C4-2B (cell line): ENCODE data around the gene DET1.

Source experiments
- H3K27ac ChIP-seq: fragments of 450-650 bp; 2 replicates; pipeline ENCODE4 v1.5.1; 2017
- ZFX ChIP-seq: fragments of 450-650 bp; IDR thresholded peaks from 2 replicates; pipeline ENCODE4 v1.6.1; 2017
- TF ChIP-seq, protein P1 (sequence below): fragments of 450-650 bp; conservative IDR thresholded peaks from 2 replicates; pipeline ENCODE4 v1.5.1; 2017; ENCODE audit warnings: mild to moderate bottlenecking

The DET1 gene

DNA sequence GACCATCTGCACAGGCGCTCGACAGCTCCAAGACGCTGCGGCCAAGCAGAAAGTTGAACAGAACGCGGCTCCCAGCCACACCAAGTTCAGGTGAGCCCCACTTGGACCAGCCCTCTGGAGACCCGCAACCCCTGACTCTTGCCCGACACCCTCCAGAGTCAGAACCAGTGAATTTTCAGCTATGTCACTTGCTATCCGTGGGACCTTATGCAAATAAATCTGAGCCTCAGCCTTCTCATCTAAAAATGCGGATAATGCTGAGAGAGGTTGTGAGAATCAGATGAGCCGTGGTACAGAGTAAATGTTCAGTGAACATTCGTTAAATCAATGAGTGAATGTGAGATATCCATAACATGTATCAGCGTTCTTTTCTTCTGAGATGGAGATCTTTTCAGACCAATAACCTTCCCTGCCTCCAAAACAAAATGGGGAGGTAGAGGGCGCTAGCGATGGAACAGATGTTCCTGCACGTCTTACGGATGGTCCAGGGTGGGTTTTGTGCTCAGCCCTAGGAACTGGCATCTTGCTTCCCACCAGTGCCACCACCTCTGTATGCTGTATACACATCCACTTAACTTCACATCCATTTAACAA lies 78.4 kb downstream of the DET1 start:
- TF ChIP-seq, protein P1, sequence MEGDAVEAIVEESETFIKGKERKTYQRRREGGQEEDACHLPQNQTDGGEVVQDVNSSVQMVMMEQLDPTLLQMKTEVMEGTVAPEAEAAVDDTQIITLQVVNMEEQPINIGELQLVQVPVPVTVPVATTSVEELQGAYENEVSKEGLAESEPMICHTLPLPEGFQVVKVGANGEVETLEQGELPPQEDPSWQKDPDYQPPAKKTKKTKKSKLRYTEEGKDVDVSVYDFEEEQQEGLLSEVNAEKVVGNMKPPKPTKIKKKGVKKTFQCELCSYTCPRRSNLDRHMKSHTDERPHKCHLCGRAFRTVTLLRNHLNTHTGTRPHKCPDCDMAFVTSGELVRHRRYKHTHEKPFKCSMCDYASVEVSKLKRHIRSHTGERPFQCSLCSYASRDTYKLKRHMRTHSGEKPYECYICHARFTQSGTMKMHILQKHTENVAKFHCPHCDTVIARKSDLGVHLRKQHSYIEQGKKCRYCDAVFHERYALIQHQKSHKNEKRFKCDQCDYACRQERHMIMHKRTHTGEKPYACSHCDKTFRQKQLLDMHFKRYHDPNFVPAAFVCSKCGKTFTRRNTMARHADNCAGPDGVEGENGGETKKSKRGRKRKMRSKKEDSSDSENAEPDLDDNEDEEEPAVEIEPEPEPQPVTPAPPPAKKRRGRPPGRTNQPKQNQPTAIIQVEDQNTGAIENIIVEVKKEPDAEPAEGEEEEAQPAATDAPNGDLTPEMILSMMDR: peak; percentile 65
- TF ChIP-seq ZFX: no peak
- H3K27ac ChIP-seq: peak overlapping the region; percentile 87

GRCh38 chr15:88467073-88467934 lies 79.2 kb downstream of the DET1 start, which contains the start of the genes MRPL46 and MRPS11:
Gene MRPL46 (minus strand): TSS chr15:88467388. CDS start chr15:88467377, 11 bp downstream.
Gene MRPS11 (plus strand): TSS chr15:88467708. CDS start chr15:88467718, 10 bp downstream.
- TF ChIP-seq, protein P1: no peak
- TF ChIP-seq ZFX: peak; percentile 60; the same call in 1 of the 2 replicates
- H3K27ac ChIP-seq: peak within 1 kb of the TSS; percentile 87

DNA sequence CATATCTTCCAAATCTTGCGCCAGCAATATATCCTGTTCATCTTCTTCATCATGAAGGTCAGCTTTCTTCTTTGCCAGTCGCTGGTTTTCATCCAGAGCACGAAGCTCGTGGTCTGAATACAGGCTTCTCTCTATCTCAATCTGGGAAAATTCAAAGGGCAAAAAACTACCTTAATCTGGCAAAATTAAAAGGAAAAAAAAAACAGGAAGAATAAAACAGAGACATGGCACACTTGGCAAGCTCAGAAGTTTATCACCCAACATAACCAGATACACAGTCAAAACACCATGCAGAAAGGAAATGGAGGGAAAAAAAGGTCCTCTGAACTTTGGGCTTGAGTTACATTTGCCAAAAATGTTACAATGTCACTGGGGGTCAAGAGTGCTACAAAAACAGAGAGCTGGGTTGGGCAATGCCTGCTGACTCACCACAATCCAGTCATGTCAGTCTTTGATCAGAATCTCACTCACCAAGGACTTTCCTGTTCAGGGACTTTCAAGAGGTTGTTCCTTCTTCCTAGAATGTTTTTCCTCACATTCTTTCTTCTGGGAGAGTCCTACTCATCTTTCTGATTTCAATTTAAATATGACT lies 80.8 kb downstream of the DET1 start:
- H3K27ac ChIP-seq: no peak overlapping the region
- TF ChIP-seq, protein P1: no peak
- no peak for TF ChIP-seq ZFX

DNA sequence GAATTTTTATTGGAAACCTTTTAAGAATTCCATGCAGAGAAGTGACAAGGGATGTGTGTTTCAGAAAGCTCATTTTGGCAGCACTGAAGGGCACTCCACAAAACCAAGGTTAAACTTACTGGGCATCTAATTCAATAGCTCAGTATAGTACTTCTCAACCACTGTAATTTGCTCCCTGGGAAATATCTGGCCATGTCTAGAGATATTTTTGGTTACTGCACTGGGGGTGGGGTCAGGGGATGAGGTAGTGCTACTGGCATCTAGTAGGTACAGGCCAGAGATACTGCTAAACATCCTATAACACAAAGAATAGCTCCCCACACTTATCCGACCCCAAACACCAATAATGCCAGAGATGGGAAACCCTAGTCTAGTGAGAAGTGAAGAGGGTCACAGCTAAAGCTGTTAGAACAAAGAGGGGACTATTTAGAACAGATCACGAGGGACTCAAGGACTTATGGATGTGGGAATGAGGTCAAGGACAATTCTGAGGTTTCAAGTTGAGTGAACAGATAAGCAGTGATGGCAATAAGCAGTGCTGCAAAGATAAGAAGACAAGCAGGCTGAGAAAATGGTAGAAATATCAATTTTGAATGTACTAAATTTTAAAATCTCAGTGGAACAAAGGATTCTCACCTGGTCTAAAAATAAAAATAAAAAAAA lies 82.5 kb downstream of the DET1 start:
- TF ChIP-seq, protein P1: no peak
- no peak for TF ChIP-seq ZFX

More for the DNA sequence above, 82.5 kb downstream of the DET1 start:
- no peak overlapping the region for H3K27ac ChIP-seq
